HG03521 (cell line): ENCODE data around the gene MRAP2.
"Not testable (repeated sequence)": the region's sequence is repeated elsewhere in the genome, so short reads cannot be mapped to it uniquely, and the experiment has no call there.

ENCODE experiments used
- ATAC-seq: cut with Tn5 transposase; IDR thresholded peaks from one replicate; pipeline ENCODE4 v1.9.1; 2021; ENCODE audit warnings: mild to moderate bottlenecking, moderate library complexity; ENCODE audit not compliant: unreplicated experiment

MRAP2 gene

DNA sequence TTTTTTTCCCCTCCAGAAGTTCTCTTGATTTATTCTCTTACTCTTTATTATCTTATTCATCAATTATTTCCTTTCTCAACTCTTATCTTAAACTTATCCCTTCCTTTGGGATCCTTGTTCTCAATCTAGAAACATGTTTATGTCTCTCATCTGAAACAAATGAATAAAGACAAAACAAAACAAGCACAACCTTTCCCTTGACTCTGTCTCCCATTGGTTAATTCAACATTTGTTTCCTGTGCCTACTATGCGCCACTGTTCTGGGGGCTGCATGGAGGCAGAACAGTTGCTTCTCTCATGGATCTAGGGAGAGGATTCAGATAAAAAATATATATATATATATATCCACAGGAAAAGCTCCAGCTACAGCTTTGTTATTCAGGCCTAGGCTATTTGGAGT is 5.2 kb upstream of the MRAP2 start:
- ATAC-seq = no peak

- ATAC-seq = not testable (repeated sequence)
Observed at GRCh38 chr6:84032000-84032399, 1.6 kb upstream of the MRAP2 start.

DNA sequence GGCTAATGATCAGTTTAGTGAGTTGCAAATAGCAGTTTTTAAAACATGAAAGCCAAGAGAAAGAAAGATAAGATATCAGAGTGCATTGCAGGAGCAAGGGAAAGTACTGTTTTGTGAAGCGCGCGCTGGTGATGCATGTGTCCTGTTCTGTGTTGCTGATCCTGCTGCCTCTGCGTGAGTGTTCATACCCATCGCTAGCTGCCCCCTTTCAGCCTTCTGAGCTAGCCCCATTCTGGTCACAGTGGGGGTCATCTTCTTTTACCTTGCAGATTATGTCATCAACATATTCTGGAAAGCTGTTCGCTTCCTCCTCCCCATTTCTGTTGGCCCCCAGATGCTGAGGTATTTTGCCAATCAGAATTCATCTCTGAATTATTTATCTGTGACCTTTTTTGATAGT is 1.9 kb downstream of the MRAP2 start:
- ATAC-seq = no peak

GRCh38 chr6:84037425-84038089 is 4.0 kb downstream of the MRAP2 start:
- ATAC-seq = no peak

GRCh38 chr6:84042603-84043002 is 9.0 kb downstream of the MRAP2 start:
- ATAC-seq = no peak

- ATAC-seq = no peak
Observed at GRCh38 chr6:84043555-84043954, 10.0 kb downstream of the MRAP2 start.

DNA sequence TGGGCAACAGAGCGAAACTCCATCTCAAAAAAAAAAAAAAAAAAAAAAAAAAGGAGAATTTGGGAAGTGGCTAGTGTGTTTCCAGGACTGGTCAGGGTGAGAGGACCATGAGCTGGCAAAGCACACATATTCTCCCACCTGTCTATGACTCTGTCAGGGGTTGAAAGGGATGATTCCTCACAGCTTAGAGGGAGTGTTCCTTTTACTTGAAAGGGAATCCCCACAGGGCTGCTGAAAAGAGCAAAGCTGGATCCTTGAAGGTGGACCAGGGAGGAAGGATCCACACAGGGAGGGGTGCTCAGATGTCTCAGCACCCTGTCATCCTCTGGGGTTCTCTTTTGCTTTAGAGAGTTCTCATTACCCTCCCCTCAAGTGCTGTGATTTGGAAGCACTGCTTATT is 13.2 kb downstream of the MRAP2 start:
- ATAC-seq = no peak

- no peak for ATAC-seq
Observed at GRCh38 chr6:84048588-84048987, 15.0 kb downstream of the MRAP2 start.

DNA sequence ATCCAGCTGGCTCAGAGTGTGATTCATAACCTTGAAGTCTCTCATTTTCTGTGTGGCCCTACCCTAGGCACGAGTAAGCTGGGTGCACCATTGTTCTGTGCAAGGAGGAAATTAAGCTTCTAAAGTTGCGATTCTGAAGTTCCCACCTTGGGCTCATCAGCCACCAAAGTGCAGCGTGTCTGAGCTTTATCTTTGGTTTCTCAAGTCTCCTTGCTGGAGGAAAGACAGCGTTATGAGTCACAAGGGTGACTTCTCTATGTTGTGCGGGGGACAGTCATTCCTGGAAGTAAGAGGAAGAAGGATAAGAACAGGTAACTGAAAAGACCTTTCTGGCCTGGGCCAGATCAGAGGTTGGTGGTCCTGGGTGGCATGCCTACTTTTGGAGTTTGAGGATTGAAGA is 16.8 kb downstream of the MRAP2 start:
- ATAC-seq = no peak

DNA sequence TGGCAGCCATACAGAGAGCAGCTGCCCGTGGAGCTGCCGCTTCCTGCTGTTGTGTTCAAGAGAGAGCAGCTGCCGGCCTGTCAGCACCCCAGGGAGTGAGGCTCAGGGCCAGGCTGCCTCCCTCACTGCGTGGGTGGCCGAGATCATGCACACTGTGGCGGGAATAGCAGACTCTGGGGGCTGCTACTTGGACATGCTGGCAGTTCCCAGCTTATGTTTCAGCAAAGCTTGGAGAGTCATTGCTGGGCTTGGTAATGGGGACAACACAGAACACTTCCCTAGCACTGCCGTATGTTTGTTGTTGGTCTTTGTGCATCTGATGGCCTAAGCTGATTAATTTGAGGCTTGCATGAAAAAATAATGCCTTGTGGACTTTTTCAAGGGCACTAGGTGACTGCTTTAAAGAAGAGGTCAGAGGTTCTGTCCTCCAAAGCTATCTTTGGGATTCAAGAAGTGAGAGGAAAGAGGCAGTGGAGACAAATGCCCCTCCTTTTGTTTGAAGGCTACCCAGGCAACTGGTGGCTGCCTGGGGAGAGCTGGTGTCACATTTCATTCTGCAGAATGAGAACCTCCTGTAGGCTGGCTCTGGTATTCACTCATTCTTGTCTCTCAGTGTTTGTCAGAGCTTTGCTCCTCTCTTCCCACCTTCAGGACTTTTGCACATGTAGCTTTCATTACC is 18.8 kb downstream of the MRAP2 start:
- no peak for ATAC-seq

DNA sequence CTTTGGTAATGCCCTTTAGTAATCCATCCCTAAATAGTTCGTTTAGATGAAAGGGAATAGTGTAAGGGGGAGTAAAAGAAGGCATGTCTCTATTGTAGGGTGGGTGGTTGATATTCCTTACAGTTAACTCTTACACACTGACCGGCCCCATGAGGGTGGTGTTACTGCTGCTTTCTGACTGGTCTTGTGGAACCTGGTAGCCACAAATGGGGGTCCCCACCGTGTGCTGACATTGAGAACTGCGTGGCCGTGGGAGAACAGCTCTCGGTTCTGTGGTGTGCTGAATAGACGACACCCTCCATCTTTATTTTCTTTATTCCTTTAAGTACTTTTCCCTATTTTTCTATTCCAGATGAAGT is 19.3 kb downstream of the MRAP2 start:
- no peak for ATAC-seq

GRCh38 chr6:84055647-84056046 is 22.1 kb downstream of the MRAP2 start:
- no peak for ATAC-seq

DNA sequence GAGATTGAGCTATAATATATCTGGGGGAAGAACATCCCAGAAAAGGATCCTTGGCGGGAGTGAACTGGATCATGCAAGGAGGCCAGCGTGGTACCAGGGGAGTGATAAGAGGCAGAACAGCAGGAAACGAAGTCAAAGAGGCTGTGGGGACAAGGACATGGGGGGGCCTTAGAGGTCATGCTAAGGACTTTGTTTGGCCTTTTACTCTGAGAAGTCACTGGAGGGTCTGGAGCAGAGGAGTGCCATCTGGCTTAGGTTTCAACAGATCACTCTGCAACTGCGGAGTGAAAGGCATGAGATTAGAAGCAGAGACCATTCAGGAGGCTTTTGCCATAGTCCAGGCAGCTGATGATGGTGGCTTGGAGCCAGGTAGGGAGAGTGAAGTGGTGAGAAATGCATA is 24.3 kb downstream of the MRAP2 start:
- ATAC-seq = no peak

GRCh38 chr6:84059082-84059481 is 25.5 kb downstream of the MRAP2 start:
- ATAC-seq = no peak

- no peak for ATAC-seq
Observed at GRCh38 chr6:84061174-84061573, 27.6 kb downstream of the MRAP2 start.

DNA sequence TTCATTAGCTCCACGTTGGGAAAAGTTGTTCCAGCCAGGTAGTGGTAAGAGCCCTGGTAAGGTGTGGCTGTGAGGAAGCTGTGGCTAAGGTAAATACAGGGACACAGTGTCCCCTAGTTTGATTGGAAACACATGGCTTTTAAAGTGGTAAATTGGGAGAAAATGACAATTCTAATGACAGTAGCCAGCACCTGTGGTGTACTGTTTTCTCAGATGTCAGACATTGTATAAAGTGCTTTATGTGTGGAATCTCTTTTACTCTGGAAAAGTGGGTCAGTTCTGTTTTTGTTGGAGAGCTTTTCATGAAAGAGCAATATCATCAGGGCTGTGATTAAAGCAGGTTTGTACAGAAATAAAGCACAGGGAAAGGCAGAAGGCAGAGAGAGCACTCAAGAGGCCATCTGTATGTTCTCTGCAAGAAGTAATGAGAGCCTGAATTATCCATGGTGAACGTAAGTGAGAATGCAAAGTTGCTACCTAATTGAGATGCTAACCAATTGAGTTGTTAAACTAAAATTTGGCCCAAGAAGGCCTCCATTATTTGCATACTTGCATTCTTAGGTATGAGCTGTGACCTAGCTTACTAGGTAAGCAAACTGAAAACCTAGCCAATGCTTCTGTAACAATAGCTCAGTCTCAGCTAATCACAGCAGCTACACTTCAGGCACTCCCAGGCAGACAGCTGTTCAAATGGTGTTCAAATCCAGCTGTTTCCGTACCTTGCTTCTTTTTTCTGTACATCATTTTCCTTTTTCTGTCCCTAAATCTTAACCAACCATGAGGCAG is 28.2 kb downstream of the MRAP2 start:
- ATAC-seq = no peak

- ATAC-seq = no peak
Observed at GRCh38 chr6:84062519-84063154, 29.1 kb downstream of the MRAP2 start.

DNA sequence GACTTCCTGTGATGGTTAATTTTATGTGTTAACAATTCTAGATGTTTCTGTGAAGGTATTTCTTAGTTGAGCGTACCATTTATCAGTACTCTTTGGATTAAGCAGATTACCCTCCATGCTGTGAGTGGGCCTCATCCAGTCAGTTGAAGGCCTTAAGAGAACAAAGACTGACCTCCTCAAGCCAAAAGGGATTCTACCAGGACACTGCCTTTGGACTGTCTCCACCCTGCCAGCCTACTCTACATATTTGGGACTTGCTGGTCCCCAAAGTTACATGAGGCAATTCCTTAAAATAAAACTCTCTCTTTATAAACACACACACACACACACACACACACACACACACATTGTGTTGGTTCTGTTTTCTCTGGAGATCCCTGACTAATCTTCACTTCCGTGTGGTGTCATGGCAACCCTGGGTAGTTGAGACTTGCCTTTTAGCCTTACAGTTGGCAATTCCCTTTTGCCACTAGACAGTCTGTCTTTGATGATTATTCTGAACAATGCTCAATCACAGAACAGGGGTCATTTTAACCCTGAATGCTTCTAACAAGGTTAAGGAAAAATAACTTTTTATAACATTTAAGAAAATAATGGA is 32.2 kb downstream of the MRAP2 start:
- no peak for ATAC-seq

DNA sequence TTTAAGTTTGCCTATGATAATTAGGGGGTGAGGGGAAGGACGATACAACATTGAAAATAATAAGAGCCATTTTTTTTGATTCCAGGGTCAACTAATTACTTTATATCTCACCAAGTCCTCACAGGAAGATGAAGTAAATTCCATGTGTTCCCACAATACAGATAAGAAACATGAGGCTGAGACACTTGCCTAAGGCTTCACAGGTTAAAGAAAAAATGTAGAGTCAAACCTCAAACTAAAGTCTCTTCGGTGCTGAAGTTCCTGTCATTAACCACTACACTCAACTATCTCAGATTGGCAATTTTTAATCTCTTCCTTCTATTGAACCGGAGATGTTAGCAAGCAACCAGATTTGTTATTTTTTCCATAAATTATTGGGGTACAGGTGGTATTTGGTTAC is 33.0 kb downstream of the MRAP2 start:
- ATAC-seq = no peak

- not testable (repeated sequence) for ATAC-seq
Observed at GRCh38 chr6:84068873-84069272, 35.3 kb downstream of the MRAP2 start.

DNA sequence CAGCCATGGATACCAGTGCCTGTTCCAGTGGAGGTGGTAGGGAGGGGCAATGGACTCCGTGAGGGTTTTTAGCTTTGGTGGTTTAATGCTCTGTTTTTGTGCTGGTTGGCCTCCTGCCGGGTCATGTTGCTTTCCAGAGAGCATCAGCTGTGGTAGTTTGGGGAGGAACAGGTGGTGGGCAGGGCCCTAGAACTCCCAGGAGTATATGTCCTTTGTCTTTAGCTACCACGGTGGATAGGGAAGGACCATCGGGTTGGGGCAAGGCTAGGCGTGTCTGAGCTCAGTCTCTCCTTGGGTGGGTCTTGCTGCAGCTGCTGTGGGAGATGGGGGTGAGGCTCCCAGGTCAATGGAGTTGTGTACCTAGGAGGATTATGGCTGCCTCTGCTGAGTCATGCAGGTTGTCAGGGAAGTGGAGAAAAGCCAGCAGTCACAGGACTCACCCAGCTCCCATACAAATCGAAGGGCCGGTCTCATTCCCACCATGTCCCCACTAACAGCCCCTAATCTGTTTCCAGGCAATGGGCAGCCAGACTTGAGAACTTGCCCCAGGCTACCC is 38.9 kb downstream of the MRAP2 start:
- ATAC-seq = no peak
